GM19193 (cell line): Measurements from ENCODE around the gene LPIN1.

Experiments
- POLR2A ChIP-seq: IDR thresholded peaks from 4 replicates; pipeline ENCODE4 v1.6.1; 2011; ENCODE audit not compliant: insufficient read depth, insufficient read length; ENCODE audit errors: extremely low read depth

LPIN1 gene

DNA sequence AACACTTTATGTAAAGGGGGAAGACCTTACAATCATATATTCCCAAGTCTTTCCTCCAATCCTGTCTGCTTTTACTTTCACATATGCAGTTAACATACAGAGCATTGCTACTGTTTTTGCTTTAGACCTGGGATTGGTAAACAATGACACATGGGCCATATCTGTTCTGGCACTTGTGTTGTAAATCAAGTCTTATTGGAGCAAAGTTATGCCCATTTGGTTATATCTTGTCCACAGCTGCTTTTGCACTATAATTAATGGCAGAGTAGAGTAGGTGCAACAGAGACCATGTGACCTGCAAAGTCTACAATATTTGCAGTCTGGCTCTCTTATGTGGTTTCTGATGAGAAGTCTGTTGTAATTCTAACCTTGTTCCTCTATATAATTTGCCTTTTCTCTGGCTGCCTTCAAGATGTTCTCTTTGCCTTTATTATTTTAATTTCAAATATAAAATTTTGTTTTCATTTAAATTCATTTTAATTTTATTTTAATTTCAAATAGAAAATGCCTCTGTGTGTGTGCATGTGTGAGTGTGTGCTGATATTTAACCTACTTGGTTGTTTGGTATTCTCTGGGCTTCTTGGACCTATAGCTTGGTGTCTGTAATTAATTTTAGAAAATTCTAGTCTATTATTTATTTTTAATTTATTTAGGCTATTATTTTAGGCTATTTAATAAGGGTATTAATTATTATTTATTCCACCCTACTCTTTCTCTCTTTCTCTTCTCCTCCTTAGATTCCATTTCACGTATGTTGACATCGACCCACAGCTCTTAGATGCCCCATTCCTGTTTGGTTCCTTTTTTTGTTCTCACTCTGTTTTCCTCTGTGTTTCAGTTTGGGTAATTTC, 16.8 kb upstream of the LPIN1 start:
- no peak for TF ChIP-seq POLR2A

DNA sequence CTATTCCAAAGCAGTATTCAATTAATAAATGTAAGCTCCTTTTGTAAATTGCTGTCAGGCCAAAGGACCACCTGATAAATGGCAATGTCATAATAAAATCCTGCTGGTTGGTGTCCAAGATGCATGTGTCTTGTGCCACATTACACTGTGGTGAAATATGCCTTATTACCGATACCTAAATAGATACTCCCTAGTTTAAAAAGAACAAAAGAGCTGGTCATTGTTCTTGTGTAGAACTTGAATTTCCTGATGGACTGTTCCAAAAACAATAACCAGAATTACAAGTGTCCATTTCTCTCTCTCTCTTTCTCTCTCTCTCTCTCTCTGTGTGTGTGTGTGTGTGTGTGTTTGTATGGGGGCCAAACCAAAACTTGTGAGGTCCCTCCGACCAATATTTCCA, 13.8 kb upstream of the LPIN1 start:
- no peak for TF ChIP-seq POLR2A

DNA sequence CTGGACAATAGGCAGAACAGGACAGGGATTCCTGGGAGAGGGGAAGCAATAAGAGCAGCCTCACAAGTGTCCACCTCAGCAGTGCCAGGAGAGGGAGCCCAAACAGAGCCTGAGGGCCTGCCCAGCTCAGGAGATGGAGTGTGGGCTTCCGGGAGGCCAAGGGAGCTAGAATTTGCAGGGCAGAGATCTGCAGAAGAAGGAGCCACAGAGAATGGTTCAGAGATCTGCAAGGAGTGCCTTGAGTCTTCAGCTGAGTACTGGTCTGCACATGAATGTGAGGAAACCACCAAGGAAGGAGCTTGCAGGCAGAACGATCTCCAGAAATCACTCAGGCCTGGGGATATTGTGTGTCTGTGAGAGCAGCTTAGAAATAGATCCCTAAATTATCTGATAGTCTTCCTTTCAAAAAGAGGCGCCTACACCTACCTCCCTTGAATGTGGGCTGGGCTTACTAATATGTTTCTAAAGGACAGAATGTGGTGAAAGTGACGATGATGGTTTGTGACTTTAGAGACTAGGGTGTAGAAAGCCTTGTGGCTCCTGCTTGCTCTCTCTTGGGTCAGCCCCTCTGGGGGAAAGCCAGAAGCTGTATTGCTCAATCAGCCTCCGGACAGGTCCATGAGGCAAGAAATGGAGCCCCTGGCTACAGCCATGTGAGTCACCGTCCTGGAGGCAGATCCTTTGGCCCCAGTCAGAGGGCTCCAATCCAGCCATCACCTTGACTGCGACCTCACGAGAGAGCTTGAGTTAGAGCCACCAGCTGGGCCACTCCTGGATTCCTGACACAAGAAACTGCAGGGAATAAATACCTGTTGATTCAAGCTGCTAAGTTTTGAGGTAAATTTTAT, 7.6 kb upstream of the LPIN1 start:
- TF ChIP-seq POLR2A, result no peak

DNA sequence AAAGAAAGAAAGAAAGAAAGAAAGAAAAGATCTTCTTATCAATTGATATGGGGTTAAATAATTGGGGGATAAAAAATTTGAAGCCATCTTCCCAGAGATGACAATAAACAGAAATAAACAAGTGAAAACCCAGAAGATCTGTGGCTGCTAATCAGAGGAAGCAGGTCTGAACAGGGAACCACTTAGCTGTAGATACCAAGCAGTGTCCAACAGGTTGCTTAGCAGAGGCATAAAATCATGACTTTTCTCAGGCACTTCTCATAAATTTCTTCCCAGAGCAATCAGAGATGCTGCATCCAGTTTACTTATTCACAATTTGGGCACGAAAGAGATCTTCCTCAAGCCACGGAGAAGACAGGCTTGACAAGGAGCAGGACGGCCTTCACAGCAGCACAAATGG, 5.7 kb upstream of the LPIN1 start:
- TF ChIP-seq POLR2A, result no peak

DNA sequence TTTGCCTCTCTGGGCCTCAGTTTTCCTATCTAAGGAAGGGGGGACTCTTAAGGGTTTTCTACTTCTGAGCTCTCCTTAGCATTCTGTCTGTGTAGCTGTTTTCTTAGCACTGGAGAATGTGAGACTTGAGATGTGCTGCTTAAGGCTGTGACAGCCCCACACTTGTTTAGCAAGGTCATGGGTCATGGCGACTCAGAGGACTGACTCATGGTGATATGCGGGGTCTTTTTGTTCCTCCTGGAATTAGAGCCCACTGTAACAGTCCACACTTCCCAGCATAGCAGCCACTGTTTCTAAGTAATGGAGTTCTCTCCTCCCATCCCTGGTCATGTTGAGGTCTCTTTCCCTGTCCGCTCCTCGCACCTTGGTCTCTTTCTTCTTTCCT, 4.1 kb upstream of the LPIN1 start:
- TF ChIP-seq POLR2A, result no peak

DNA sequence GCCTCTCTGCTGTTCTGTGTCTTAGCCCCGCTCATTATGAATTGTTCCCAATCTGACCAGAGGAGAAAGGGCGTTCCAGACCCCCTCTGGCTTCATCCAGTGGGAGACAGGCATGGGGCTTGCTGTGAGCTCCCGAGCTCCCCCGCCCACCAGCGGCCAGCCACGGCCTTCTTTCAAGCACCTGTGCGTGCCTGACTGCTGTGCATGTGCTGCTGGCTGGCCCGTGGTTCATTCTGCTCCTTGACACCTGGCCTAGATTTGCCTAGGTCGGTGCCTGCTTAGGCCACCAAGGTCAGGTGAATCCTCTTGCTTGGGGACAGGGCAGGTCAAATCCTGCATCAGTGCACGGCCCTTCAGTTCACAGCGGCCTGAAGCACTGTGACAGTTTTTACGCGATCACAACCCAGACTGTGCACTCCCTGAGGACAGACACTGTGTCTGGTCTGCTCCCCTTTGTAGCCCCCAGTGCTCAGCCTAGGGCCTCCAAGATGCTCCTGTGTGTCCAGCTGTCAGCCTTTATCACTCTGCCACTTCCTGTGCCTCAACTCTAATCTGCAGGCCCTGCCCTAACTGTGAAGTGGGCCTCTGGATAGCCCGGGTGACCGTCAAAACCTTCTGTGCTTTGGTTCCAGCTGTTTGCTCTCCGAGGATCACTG, 3.6 kb upstream of the LPIN1 start:
- no peak for TF ChIP-seq POLR2A

DNA sequence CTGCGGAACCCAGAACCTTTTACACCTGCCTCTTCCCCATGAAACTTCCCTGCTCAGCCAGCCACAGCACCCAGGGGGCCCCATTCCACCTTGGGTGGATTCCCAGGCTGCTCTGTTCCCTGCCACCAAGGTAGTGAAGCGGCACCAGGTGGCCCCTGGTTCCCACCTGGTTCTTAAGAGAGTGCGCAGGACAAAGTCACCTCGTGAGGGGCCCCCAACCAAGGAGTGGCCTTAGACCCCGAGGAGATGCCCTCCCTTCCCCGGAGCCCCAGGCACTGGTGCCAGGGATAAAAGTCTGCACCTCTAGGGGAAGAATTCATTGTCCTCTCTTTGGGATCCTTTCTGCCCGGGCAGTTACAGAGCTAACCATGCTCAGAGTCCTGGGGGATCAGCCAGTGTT, 3.1 kb upstream of the LPIN1 start:
- no peak for TF ChIP-seq POLR2A

DNA sequence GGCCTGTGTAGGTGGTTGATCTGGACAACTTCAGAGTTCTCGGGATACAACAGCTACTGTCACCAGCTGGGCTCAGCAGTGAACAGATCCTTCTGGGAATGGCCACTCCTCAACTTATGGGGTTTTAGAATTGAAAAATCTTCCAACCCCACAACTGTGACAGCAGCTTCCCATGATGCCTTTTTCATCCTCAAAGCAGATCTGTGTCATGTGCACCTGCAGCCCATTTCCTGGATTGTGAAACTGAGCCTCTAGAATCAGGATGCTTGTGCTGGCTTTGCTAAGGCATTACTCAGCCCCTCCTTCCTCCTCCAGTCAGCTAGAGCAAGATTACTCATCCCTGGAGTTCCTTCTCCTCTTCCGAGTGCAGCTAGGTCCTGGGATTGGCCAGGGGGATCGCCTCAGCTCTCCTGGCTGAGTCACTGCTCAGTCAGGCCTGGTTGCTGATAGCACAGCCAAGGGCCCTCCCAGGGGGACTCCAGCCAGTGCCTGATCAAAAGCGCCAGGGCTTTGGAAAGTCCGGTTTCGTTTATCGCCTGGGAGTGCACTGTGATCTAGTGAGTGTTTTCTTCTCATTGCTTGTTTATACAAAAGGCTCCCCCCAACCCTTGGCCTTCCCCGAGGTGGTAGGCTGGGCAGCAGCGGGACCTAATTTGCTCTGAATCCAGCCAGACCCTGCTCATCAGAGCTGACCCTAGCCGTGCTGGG, 2.4 kb upstream of the LPIN1 start:
- TF ChIP-seq POLR2A, result no peak

DNA sequence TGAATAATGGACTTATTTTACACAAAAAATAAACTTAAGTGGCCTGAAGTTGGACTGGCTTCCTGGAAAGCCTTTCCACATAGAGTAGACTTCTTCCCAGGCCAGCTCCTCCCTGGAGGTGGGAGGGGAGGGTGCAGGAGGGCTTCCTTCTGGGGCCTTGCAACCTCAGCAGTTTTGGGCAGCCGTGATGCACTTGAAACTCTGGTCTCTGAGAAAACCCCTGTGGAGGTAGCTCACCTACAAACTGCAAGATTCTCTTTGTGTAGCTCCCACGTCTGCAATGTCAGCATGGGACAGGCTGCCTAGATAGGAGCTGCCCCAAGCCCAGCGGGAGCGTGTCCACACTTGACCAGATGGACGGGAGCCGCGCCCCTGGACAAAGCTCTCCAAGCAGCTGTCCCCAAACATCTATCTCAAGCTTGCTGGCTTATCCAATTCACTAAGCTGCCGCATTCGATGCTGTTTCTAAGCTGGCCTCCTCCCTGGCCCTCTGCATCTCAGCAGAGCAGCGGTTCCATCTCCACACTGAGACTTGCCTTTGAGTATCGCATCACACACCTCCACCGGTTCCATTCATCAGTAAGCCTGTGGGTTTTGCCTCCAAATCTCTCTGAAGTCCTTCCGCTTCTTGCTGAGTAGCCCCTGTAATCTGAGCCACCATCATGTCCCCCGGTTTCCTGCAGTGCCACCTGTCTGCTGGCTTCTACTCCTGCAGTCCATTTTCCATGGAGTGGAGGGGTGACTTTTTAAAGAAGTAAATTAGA, 1.6 kb upstream of the LPIN1 start:
- no peak for TF ChIP-seq POLR2A

DNA sequence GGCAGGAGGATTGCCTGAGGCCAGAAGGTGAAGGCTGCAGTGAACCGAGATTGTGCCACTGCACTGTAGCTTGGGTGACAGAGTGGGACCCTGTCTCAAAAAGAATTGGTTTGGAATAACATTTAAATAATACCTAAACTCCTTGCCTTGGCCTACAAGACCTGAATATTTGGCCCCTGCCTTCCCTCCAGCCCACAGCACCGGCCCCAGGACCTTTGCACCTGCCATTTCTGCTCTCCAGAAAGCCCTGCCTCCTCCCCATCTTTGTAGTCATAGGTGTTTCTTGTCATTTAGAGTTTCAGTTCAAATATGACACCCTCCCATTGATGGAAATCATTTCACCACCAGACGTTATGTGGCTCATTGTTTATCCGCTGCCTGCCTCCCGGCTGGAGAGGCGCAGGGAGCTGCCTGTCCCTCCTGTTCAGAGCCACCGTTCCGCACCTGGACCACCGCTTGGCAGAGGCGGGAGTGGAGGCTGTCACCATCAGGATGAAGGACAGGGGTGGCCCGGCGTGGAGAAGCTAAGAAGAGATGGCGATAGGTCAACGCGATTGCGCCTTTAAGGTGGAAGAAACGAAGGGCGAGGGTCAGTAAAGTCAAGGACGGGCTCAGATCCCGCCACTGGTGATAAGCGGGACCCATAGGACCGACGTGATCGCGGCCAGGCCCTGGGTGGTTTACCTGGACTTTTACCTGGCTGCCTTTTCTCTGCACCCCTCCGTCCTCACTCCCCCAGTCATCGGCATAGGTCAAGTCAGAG, 638 bp upstream of the LPIN1 start:
- no peak for TF ChIP-seq POLR2A

DNA sequence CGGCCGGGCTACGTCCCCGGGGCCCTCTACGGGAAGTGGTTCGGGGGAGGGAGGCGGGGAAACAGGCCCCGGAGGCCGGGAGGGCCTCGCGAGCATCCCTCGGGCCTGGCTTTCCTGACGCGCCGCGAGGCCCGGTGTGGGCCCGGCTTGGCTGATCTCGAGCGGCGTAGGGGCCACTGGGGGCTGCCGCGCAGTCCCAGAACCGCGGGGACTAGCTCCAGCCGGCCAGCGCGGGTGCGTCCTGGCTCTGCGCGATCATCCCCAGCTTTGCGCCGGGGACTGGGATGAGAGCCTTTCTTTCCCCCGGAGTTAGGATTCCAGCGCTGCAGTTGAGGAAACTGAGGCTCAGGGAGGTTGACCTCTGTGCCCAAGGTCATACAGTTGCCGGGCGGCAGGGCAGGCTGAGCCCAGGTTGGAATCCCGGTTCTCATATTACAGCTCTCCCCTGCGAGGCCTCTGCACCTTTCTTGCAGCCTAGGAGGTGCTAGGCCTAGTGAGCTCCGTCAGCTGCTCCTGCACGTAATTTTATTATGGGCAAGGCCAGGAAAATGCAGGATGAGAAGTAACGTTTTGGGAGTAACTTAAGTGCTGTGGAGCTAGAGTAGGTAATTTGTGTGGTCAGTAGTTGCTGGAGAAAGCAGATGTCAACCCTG, 501 bp downstream of the LPIN1 start:
- no peak for TF ChIP-seq POLR2A

DNA sequence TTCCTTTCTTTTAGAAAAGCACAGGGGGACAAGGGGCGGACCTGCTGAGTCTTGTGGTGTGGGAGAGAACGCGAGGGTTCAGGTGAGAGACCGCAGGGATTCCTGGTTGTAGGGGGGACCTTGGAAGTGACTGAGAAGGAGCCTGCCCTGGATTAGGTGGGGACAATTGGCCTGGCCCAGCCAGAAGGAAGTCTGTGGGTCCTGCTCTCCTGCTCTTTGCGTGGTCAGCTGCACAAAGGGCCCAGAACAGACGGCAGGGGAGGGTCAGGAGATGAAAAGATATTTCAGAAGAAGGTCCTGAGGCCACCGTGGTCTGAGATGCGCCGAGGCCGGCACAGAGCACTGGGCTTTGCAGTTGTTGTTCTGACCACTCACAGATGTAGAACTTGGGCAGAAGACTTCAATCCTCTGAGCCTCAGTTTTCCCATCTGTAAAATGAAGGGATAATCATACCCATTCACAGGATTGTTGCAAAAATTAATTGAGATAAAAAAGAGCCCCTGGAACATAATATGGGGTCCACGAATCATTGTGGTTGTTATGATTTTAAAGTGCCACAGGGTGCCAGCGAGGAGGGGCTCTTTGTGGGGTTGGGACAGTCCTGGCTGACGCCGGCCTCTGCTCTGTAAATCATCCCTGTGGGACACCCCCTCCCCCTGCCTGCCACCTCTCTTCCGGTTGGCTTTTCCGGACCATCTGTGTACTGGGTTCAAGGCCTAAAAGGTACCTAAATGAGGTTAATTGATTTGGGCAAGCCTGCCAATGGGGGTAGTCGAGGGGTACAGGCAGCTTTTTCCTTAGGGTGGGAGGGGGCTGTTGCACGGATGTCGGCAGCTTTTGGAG, 1.8 kb downstream of the LPIN1 start:
- TF ChIP-seq POLR2A, result no peak
